Activated naive CD8-positive, alpha-beta T cell treated with anti-CD3 and anti-CD28 coated beads for 36 hours (primary cell): ENCODE data around the gene NSMCE4A. TPM values are rescaled to one million over a fixed set of nuclear protein-coding genes. Genes with fewer than 3 reads are reported as not detected.
A peak's percentile ranks its signal among the peaks of the same experiment; 100 is the strongest.
"Not testable (repeated sequence)": the region's sequence is repeated elsewhere in the genome, so short reads cannot be mapped to it uniquely, and the experiment has no call there.

Experiments
- DNase-seq: peaks from one replicate; pipeline ENCODE4 v3.0.0; 2021
- H3K27ac Mint-ChIP-seq: one replicate; pipeline ENCODE4 v1.8.0; 2022; ENCODE audit warnings: mild to moderate bottlenecking, moderate library complexity, mixed read lengths
- H3K27me3 Mint-ChIP-seq: one replicate; pipeline ENCODE4 v1.8.0; 2022; ENCODE audit warnings: mild to moderate bottlenecking, mixed read lengths
- H3K36me3 Mint-ChIP-seq: one replicate; pipeline ENCODE4 v1.8.0; 2021; ENCODE audit warnings: mild to moderate bottlenecking, mixed read lengths
- H3K4me1 Mint-ChIP-seq: one replicate; pipeline ENCODE4 v1.8.0; 2021; ENCODE audit warnings: mixed read lengths
- H3K4me3 Mint-ChIP-seq: one replicate; pipeline ENCODE4 v1.8.0; 2022; ENCODE audit warnings: mild to moderate bottlenecking, moderate library complexity, mixed read lengths
- H3K9me3 Mint-ChIP-seq: one replicate; pipeline ENCODE4 v1.8.0; 2022; ENCODE audit warnings: mixed read lengths
- total RNA-seq, 2 experiments: library from RNA; stranded (reverse); gene quantifications; one replicate each; pipeline ENCODE4 v1.2.3, GENCODE V29; 2021

The NSMCE4A gene
- total RNA-seq, 2 experiments from 2014 or later = 70.2 to 70.9 TPM

DNA sequence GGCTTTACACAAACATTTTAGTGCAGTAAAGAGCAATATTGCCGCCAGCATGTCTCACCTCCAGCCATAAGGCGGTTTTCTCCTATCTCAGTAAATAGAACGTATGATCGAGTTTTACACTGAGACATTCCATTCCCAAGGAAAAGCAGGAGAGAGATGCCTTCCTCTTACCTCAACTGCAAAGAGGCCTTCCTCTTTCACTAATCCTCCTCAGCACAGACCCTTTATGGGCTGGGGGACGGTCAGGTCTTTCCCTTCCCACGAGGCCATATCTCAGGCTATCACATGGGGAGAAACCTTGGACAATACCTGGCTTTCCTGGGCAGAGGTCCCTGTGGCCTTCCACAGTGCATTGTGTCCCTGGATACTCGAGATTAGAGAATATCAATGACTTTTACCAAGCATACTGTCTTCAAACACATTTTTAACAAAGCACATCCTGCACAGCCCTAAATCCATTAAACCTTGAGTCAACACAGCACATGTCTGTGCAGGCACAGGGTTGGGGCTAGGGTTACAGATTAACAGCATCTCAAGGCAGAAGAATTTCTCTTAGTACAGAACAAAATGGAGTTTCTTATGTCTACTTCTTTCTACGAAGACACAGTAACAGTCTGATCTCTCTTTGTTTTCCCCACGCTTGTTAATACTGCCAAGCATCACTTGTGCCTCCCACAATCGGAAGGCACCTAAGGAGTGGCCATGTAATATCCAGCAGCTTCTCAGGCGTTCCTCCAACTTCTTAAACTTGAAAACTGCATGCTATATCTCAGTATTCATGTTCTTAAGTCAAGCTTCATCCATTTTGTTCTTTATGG is 44.5 kb downstream of the NSMCE4A start:
- not testable (repeated sequence) for H3K27me3 Mint-ChIP-seq, H3K27ac Mint-ChIP-seq, H3K4me3 Mint-ChIP-seq, H3K9me3 Mint-ChIP-seq, H3K36me3 Mint-ChIP-seq, DNase-seq
- H3K4me1 Mint-ChIP-seq = peaks cover 16% of the 10 kb centered on the region

DNA sequence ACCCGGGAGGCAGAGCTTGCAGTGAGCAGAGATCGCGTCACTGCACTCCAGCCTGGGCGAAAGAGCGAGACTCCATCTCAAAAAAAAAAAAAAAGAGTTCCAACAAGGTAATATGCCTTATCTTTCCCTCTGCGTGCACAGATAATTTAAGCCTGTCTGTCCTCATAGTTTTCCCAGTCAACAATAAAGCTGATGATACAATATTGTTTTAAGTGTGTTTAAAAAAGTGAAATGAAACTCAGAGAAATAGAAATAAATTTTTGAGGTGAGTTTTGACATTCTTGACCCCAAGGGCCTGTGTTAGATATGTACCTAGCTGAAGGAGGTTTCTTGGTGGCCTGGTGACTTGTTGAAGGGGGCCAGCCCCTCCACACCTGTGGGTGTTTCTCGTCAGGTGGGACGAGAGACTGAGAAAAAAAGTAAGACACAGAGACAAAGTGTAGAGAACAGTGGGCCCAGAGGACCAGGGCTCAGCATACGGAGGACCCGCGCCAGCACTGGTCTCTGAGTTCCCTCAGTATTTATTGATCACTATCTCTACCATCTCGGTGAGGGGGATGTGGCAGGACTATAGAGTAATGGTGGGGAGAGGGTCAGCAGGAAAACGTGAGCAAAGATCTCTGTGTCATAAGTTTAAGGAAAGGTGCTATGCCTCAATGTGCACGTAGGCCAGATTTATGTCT is 45.3 kb downstream of the NSMCE4A start:
- DNase-seq, H3K4me3 Mint-ChIP-seq, H3K36me3 Mint-ChIP-seq, H3K9me3 Mint-ChIP-seq, H3K27me3 Mint-ChIP-seq: not testable (repeated sequence)
- peak overlapping the region; percentile 3 for H3K27ac Mint-ChIP-seq
- peaks cover 18% of the 10 kb centered on the region for H3K4me1 Mint-ChIP-seq

DNA sequence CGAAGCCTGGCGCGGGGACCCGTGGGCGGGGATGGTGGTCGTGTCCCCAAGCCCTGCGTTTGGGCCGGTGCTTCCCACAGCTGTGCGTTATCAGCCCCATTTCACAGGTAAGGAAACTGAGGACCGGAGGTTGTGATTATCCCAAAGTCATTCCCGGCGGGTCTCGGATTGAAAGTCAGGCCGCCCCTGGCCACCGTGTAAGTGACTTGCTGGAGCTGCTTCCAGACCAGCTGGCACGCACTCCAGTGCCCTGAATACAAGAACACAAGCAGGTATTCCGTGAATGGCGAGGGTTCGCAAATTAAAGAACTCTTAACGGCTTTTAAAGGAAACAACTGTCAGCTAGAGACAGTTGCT is 46.5 kb downstream of the NSMCE4A start:
- DNase-seq = no peak
- Mint-ChIP-seq H3K9me3 (no peaks in the 10 kb centered on the region), H3K27me3 (no peaks in the 10 kb centered on the region), H3K4me3 (peak overlapping the region; percentile 93), H3K36me3 (peaks cover 7% of the 10 kb centered on the region), H3K27ac (peak overlapping the region; percentile 93), H3K4me1 (peaks cover 18% of the 10 kb centered on the region)

DNA sequence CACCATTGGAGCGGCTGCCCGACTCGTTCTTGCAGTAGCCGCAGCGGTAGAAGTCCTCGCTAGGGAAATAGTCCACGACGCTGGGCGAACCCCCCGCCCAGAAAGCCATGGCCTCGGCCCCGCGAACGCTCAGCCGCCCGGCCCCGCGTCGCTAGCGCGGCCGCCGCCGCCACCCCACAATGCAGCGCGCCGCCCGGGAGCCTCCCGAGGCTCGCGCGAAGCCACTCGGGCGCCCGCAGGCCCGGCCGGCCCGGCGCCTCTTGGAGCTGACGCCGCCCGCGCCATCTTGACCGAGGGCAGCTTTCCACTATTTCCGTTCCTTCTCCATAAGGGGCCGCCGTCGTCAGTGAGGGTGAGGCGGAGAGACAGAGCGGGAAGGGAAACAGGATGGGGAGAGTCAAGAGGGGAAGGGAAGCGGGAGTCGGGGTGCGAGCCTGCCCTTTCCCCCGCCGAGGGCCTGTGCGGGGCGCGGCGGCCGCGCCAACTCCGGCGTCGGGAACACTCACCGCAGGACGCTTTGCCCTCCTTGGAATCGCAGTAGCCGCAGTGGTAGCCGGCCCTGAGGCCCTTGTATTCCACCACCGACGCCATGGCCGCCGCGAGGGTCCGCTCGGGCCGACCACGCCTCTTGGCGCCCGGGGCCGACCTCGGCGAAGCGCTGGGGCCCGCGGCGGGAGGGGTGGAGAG is 47.0 kb downstream of the NSMCE4A start, which contains the start of gene ATE1:
TSS of gene ATE1 (minus strand) at position 191 of the 687 bp plus-strand sequence. CDS start at position 109, 82 bp downstream.
- peak; percentile 88 for DNase-seq

DNA sequence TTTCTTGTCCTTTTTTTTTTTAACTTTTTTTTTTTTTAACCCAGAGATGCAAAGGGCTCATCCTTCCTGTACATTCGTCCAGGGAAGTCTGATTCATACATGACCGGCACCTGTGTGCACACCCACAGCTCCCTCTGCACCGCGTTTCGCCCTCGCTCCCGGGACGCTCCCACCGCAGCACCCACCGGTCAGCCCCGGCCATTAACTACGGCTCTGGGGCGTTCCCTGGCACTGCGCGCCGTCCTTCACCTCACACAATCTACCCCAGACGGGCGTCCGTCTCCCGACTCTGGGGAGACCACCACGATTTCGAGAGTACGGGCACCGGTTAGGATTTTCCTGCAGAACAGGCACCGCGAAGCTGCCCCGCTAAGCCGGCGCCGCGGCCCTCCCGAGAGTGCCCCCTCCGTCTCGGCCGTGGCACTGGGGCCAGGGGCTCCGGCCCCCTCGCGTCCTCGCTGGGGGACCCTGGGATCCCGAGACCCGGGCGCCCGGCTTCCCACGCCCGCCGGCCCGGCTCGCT is 47.6 kb downstream of the NSMCE4A start:
- DNase-seq = peak; percentile 44
- Mint-ChIP-seq H3K4me3 (peak overlapping the region; percentile 93), H3K27ac (peak overlapping the region; percentile 88), H3K9me3 (no peaks in the 10 kb centered on the region), H3K4me1 (peaks cover 18% of the 10 kb centered on the region), H3K27me3 (no peaks in the 10 kb centered on the region), H3K36me3 (peaks cover 11% of the 10 kb centered on the region)

More for the DNA sequence above, 47.0 kb downstream of the NSMCE4A start, which contains the start of gene ATE1:
- Mint-ChIP-seq H3K9me3 (no peaks in the 10 kb centered on the region), H3K4me3 (peak within 1 kb of the TSS; percentile 93), H3K4me1 (peaks cover 18% of the 10 kb centered on the region), H3K36me3 (peaks cover 7% of the 10 kb centered on the region), H3K27me3 (no peaks in the 10 kb centered on the region), H3K27ac (peak within 1 kb of the TSS; percentile 93)

DNA sequence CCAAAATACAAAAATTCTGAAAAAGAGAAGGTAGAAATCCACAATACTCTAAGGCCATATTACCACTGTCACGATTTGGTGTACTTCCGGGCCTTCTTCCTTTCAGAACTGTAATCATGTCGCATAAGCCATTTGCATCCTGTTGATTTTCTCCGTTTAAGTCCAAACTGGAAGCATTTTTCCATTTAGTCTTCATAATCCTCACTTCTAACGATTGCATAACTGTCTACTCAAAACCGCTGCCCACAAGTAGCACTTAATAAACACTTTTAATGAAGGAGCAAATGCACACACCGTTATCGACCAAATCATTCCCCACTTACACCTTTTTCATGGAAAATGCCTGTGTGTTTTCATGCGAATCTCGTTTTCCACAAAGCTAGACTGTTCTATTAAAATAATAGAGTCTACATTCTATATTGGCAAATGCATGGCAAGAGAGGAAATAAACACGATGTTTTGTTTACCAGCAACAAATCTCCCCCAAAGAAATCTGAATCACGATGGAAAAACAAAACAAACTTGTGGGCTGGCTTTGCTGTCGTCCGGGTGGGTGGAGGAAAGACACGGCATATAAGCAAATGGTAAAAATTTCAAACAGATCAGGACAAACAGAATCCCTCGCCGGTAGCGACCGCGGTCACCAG is 48.2 kb downstream of the NSMCE4A start:
- H3K4me1 Mint-ChIP-seq = peaks cover 18% of the 10 kb centered on the region
- H3K27me3 Mint-ChIP-seq = no peaks in the 10 kb centered on the region
- H3K36me3 Mint-ChIP-seq = peaks cover 11% of the 10 kb centered on the region
- no peak for DNase-seq
- peak overlapping the region; percentile 88 for H3K27ac Mint-ChIP-seq
- H3K4me3 Mint-ChIP-seq = peak overlapping the region; percentile 93
- no peaks in the 10 kb centered on the region for H3K9me3 Mint-ChIP-seq

DNA sequence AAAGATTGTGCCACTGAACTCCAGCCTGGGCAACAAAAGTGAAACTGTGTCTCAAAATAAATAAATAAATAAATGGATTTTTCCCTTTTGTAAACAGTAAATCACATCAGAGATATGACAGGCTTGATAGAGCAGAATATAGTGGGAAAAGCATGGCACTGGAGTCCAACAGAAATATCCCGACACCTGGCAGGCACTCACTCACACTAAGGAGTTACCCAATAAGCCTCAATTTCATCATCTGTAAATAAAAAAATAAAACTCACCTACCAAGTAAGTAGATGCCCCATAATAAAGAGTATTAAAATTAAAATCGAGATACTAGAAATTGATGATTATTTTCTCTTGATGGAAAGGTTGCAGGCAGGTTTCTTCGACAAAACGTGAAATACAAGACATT is 48.9 kb downstream of the NSMCE4A start:
- no peaks in the 10 kb centered on the region for H3K9me3 Mint-ChIP-seq
- H3K27ac Mint-ChIP-seq = no peak overlapping the region
- peaks cover 18% of the 10 kb centered on the region for H3K4me1 Mint-ChIP-seq
- peaks cover 11% of the 10 kb centered on the region for H3K36me3 Mint-ChIP-seq
- peak overlapping the region; percentile 4 for H3K4me3 Mint-ChIP-seq
- DNase-seq = no peak
- no peaks in the 10 kb centered on the region for H3K27me3 Mint-ChIP-seq

- DNase-seq = no peak
- Mint-ChIP-seq H3K27me3 (no peaks in the 10 kb centered on the region), H3K36me3 (peaks cover 25% of the 10 kb centered on the region), H3K9me3 (no peaks in the 10 kb centered on the region), H3K4me3 (no peak overlapping the region), H3K4me1 (peaks cover 13% of the 10 kb centered on the region), H3K27ac (no peak overlapping the region)
These were observed 53.6 kb downstream of the NSMCE4A start for GRCh38 chr10:121921238-121921931.

GRCh38 chr10:121919666-121920065 is 55.4 kb downstream of the NSMCE4A start:
- no peak overlapping the region for H3K4me3 Mint-ChIP-seq
- no peak for DNase-seq

GRCh38 chr10:121918800-121919199 is 56.2 kb downstream of the NSMCE4A start:
- peaks cover 11% of the 10 kb centered on the region for H3K4me1 Mint-ChIP-seq
- not testable (repeated sequence) for DNase-seq, H3K27ac Mint-ChIP-seq, H3K4me3 Mint-ChIP-seq, H3K27me3 Mint-ChIP-seq, H3K9me3 Mint-ChIP-seq
- peaks cover 30% of the 10 kb centered on the region for H3K36me3 Mint-ChIP-seq

More at GRCh38 chr10:121919666-121920065, 55.4 kb downstream of the NSMCE4A start:
- Mint-ChIP-seq H3K4me1 (peaks cover 11% of the 10 kb centered on the region), H3K27ac (no peak overlapping the region), H3K9me3 (no peaks in the 10 kb centered on the region), H3K27me3 (no peaks in the 10 kb centered on the region), H3K36me3 (peaks cover 28% of the 10 kb centered on the region)

DNA sequence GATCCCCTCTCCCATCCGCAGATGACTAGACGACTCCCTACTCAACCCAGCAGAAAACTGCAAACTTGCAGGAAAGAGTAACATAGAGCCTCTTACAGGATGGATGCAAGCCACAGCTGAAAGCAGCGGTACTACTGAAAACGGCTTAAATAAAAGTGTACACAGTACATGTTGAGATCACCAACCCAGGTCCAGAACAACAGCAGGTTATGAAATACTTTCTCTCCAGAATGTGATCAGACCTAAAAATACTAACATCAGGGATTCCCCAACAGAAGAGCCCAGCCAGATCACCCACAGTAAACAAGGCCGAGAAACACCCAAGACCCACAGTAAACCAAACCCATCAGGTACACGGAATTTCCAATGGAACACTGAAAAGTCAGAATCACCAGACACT is 60.4 kb downstream of the NSMCE4A start:
- Mint-ChIP-seq H3K27me3 (no peaks in the 10 kb centered on the region), H3K4me1 (peaks cover 14% of the 10 kb centered on the region), H3K9me3 (no peaks in the 10 kb centered on the region), H3K27ac (no peak overlapping the region), H3K4me3 (no peak overlapping the region), H3K36me3 (peaks cover 29% of the 10 kb centered on the region)
- DNase-seq = no peak

DNA sequence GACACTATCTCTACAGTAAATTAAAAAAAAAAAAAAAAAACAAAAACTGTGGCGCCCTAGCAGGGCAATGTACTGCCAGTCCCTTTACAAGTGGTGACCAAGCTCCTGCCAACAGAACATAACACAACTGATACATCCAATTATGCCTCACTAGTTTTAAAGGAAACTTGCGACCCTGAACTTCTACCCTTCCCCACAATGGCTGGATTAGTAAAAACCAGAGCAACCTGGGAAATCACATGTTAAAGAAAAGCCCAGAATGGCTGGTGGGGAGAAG is 63.7 kb downstream of the NSMCE4A start:
- Mint-ChIP-seq H3K27me3 (no peaks in the 10 kb centered on the region), H3K4me1 (peaks cover 5% of the 10 kb centered on the region), H3K36me3 (peaks cover 26% of the 10 kb centered on the region), H3K9me3 (no peaks in the 10 kb centered on the region), H3K4me3 (no peak overlapping the region), H3K27ac (no peak overlapping the region)
- no peak for DNase-seq

DNA sequence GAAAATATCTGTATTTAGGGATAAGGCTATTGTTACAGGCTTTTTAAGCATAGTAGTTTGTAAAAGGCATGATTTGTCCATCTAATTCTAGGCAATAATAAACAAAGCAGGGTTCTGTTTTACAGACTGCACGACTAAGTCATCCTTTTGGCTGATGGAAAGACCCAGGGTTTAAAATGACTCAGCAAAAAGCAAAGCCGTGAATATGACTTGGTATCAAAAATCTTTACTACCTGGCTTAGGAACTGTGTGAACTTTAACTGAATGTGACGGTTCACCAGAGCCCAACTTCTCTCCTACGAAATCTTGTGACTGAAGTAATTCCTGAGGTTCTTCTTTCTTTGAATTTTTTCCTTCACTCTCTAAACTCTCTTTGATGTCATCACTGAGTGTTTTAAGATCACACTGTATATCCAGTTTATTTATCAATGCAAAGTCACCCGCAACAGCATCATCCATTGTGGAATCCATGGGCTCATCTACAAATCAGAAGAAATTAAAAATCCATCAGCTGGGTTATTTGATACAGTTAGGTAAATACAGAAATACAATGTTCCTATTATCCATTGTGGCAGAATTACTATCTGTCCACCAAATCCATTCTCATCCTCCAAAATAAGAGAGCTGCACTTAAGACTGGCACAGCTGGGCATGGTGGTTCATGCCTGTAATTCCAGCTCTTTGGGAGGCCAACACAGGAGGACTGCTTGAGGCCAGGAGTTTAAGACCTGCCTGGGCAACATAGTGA is 64.2 kb downstream of the NSMCE4A start:
- H3K36me3 Mint-ChIP-seq = peaks cover 25% of the 10 kb centered on the region
- no peak overlapping the region for H3K4me3 Mint-ChIP-seq
- H3K27ac Mint-ChIP-seq = no peak overlapping the region
- no peaks in the 10 kb centered on the region for H3K27me3 Mint-ChIP-seq
- H3K9me3 Mint-ChIP-seq = no peaks in the 10 kb centered on the region
- no peak for DNase-seq
- H3K4me1 Mint-ChIP-seq = peaks cover 5% of the 10 kb centered on the region
